GM19043 (cell line): ENCODE data around the gene NCOA4.
"Not testable (repeated sequence)": the region's sequence is repeated elsewhere in the genome, so short reads cannot be mapped to it uniquely, and the experiment has no call there.

Source experiments
- ATAC-seq: cut with Tn5 transposase; IDR thresholded peaks from one replicate; pipeline ENCODE4 v1.9.1; 2021; ENCODE audit warnings: low read depth; ENCODE audit not compliant: unreplicated experiment

NCOA4 gene

GRCh38 chr10:45997994-45998763 is 32.2 kb downstream of the NCOA4 start:
- no peak for ATAC-seq

GRCh38 chr10:45997557-45997956 is 32.9 kb downstream of the NCOA4 start:
- no peak for ATAC-seq

GRCh38 chr10:45985590-45985989 is 44.8 kb downstream of the NCOA4 start:
- not testable (repeated sequence) for ATAC-seq

- ATAC-seq: not testable (repeated sequence)
Measured at GRCh38 chr10:45984473-45984872, 46.0 kb downstream of the NCOA4 start.

GRCh38 chr10:45983538-45984186 is 46.8 kb downstream of the NCOA4 start:
- not testable (repeated sequence) for ATAC-seq

- not testable (repeated sequence) for ATAC-seq
Measured at GRCh38 chr10:45981367-45981766, 49.1 kb downstream of the NCOA4 start.

- ATAC-seq: peak; percentile 83
Measured at GRCh38 chr10:45978554-45978953, 51.9 kb downstream of the NCOA4 start.

- not testable (repeated sequence) for ATAC-seq
Measured at GRCh38 chr10:45974041-45974440, 56.4 kb downstream of the NCOA4 start.

GRCh38 chr10:45972813-45973169 is 57.6 kb downstream of the NCOA4 start:
- ATAC-seq: peak; percentile 17

GRCh38 chr10:45972106-45972812 is 58.2 kb downstream of the NCOA4 start, which contains the start of gene TIMM23:
TIMM23 (plus strand) TSS chr10:45972489; CDS start chr10:45972625, 136 bp downstream.
- peak; percentile 59 for ATAC-seq

GRCh38 chr10:45971742-45972105 is 58.7 kb downstream of the NCOA4 start:
- ATAC-seq: peak; percentile 34

- not testable (repeated sequence) for ATAC-seq
Measured at GRCh38 chr10:45971019-45971418, 59.4 kb downstream of the NCOA4 start.

- ATAC-seq: not testable (repeated sequence)
Measured at GRCh38 chr10:45962686-45963452, 67.6 kb downstream of the NCOA4 start.

- not testable (repeated sequence) for ATAC-seq
Measured at GRCh38 chr10:45957928-45958327, 72.5 kb downstream of the NCOA4 start.

- ATAC-seq: not testable (repeated sequence)
Measured at GRCh38 chr10:45956634-45957033, 73.8 kb downstream of the NCOA4 start.
